ENCODE measurements around the gene CAMK1D. TPM values are rescaled to one million over a fixed set of nuclear protein-coding genes. Genes with fewer than 3 reads are reported as not detected.
A peak's percentile ranks its signal among the peaks of the same experiment; 100 is the strongest.

Gene CAMK1D
- total and polyA plus RNA-seq, 2 of the 8 experiments (the other 6 are each of a cell fraction or from before 2014, with no cell fraction given): 3.5 to 10.6 TPM

GRCh38 chr10:12511651-12512050, 162.3 kb downstream of the CAMK1D start:
- H4K8ac ChIP-seq (ENCODE audit: extremely low read depth, insufficient read depth, low read length): no peak overlapping the region
- no peak overlapping the region for H3K27ac ChIP-seq (ENCODE audit: low read depth, low read length)
- no peaks in the 10 kb centered on the region for H3K79me1 ChIP-seq (ENCODE audit: low read depth, low read length)
- no peak overlapping the region for H3K14ac ChIP-seq (ENCODE audit: insufficient read length)
- DNase-seq (ENCODE audit: low read depth in 1 of 2, low spot score in 2 of 2) (peak in 1 of 2 experiments; percentile 36), FAIRE-seq (no peak)
- no peak overlapping the region for H3K23ac ChIP-seq (ENCODE audit: insufficient read length)
- H2AK5ac ChIP-seq (ENCODE audit: low read depth, low read length): no peak overlapping the region
- H3K27me3 ChIP-seq (replicated peaks in 1 of 4; ENCODE audit: control insufficient read depth in 3 of 4, extremely low read depth in 1 of 4, insufficient read depth in 3 of 4, low read length in 3 of 4): no peaks in the 10 kb centered on the region
- CTCF ChIA-PET (ENCODE audit: partially characterized antibody): interaction anchor here (0.7 to 2.7 kb wide), 3 partner anchors 10 to 145 kb away, joined by 3 to 7 read pairs (median 6); no protein-coding TSS in a partner anchor
- H3K23me2 ChIP-seq (ENCODE audit: low read depth, low read length): no peaks in the 10 kb centered on the region
- no peak overlapping the region for H2AFZ ChIP-seq (ENCODE audit: low read length)
- no peak overlapping the region for H3K4ac ChIP-seq (replicated peaks; ENCODE audit: insufficient read length, low read depth, low read length)
- H3K79me2 ChIP-seq (ENCODE audit: control insufficient read depth in 1 of 2, insufficient read depth in 2 of 2, low read length in 2 of 2): no peaks in the 10 kb centered on the region
- no peak overlapping the region for H4K91ac ChIP-seq (replicated peaks; ENCODE audit: insufficient read length, low read length)
- no peak overlapping the region for H2BK12ac ChIP-seq (ENCODE audit: low read depth, low read length)
- no peaks in the 10 kb centered on the region for H3K9me3 ChIP-seq (ENCODE audit: insufficient read depth in 2 of 2, low read depth in 1 of 2, low read length in 1 of 2)
- H3K4me2 ChIP-seq (ENCODE audit: insufficient read depth in 1 of 2, low read depth in 2 of 2, low read length in 2 of 2): no peak overlapping the region
- H4K5ac ChIP-seq (ENCODE audit: insufficient read length, low read depth, low read length): no peak overlapping the region
- H3K56ac ChIP-seq (replicated peaks; ENCODE audit: insufficient read length, low read depth, low read length): no peak overlapping the region
- POLR2A ChIA-PET (ENCODE audit: partially characterized antibody): interaction anchor here (0.6 to 0.7 kb wide), 2 partner anchors 52 to 1006 kb away, joined by 3 to 4 read pairs; no protein-coding TSS in a partner anchor
- H2BK20ac ChIP-seq (ENCODE audit: low read length): no peak overlapping the region
- no peak overlapping the region for H2BK5ac ChIP-seq (ENCODE audit: low read depth, low read length)
- H2BK120ac ChIP-seq (replicated peaks; ENCODE audit: low read depth, low read length): no peak overlapping the region
- no peak overlapping the region for H3K18ac ChIP-seq (ENCODE audit: extremely low read depth, low read length)
- WGBS, 2 experiments (ENCODE audit: extremely low coverage in 1 of 2, insufficient coverage in 1 of 2, insufficient read length in 1 of 2, insufficient replicate concordance in 2 of 2, low coverage in 1 of 2, low lambda C conversion rate in 2 of 2, missing lambda C conversion rate in 1 of 2): 90% methylated on average over 9 of the region's 9 CpGs; no CpG with 5 or more reads in 1 of the 2 experiments
- no peaks in the 10 kb centered on the region for H3K4me1 ChIP-seq (replicated peaks in 1 of 4; ENCODE audit: control insufficient read depth in 3 of 4, insufficient read depth in 4 of 4, low read length in 3 of 4)
- H3K4me3 ChIP-seq (ENCODE audit: extremely low read depth in 1 of 4, insufficient read depth in 2 of 4, low read depth in 3 of 4, low read length in 4 of 4): no peak overlapping the region
- H4K20me1 ChIP-seq (replicated peaks in 1 of 2; ENCODE audit: control insufficient read depth in 1 of 2, insufficient read depth in 2 of 2, low read length in 2 of 2): no peaks in the 10 kb centered on the region
- no peak overlapping the region for H2BK15ac ChIP-seq (ENCODE audit: low read length)
- H3K9ac ChIP-seq (replicated peaks in 1 of 4; ENCODE audit: extremely low read depth in 1 of 4, low read depth in 3 of 4, low read length in 3 of 4): no peak overlapping the region
- H3K36me3 ChIP-seq (ENCODE audit: control insufficient read depth in 2 of 4, insufficient read depth in 4 of 4, low read length in 3 of 4): no peaks in the 10 kb centered on the region
- TF ChIP-seq NRF1 (IDR thresholded peaks at IDR 0.05; ENCODE audit: low read depth, low read length) (no peak), KDM5A (IDR thresholded peaks at IDR 0.05; ENCODE audit: low read length) (no peak), RNF2 (IDR thresholded peaks at IDR 0.05; ENCODE audit: borderline replicate concordance, low read depth, low read length, missing control alignments, poor library complexity, severe bottlenecking) (no peak), SP2 (IDR thresholded peaks at IDR 0.05; ENCODE audit: low read length) (no peak), TCF12 (IDR thresholded peaks at IDR 0.05; ENCODE audit: low read depth, low read length) (no peak), CTBP2 (IDR thresholded peaks at IDR 0.05; ENCODE audit: borderline replicate concordance, insufficient read depth, insufficient read length, low read length) (no peak), SRF (IDR thresholded peaks at IDR 0.05; ENCODE audit: low read depth, low read length) (no peak), KDM4A (IDR thresholded peaks at IDR 0.05; ENCODE audit: low read depth, low read length, severe bottlenecking) (no peak), POU5F1 (IDR thresholded peaks at IDR 0.05; ENCODE audit: low read depth, low read length) (no peak), MAX (IDR thresholded peaks at IDR 0.05) (no peak), SUZ12 (IDR thresholded peaks at IDR 0.05; ENCODE audit: low read length) (no peak), FOSL1 (IDR thresholded peaks at IDR 0.05; ENCODE audit: insufficient read depth, low read depth, low read length) (no peak), GTF2F1 (IDR thresholded peaks at IDR 0.05; ENCODE audit: borderline replicate concordance, low read depth, low read length) (no peak), BRCA1 (IDR thresholded peaks at IDR 0.05; ENCODE audit: low read depth, low read length) (no peak)

Data from H1 (cell line).